ENCODE data around the gene HNRNPA0.

The HNRNPA0 gene

DNA sequence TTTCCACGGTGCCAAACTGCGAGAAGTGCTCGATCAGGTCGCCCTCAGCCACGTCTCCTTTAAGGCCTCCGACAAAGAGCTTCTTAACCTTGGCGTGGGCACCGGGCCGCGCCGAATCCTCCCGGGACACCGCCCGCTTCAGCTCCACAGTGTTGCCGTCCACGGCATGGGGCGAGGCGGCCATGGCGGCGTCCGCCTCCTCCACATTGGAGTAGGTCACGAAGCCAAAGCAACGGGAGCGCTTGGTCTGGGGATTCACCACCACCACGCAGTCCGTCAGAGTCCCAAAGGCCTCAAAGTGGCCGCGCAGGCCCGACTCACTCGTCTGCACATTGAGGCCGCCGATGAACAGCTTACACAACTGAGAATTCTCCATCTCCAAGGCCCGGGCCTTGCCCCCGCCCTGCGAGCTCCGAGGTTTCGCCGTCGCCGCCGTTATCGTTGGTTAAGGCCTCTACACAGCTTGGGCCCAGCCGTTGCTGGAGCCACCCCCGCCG is 424 bp downstream of the HNRNPA0 start:
- no peak for DNase-seq

DNA sequence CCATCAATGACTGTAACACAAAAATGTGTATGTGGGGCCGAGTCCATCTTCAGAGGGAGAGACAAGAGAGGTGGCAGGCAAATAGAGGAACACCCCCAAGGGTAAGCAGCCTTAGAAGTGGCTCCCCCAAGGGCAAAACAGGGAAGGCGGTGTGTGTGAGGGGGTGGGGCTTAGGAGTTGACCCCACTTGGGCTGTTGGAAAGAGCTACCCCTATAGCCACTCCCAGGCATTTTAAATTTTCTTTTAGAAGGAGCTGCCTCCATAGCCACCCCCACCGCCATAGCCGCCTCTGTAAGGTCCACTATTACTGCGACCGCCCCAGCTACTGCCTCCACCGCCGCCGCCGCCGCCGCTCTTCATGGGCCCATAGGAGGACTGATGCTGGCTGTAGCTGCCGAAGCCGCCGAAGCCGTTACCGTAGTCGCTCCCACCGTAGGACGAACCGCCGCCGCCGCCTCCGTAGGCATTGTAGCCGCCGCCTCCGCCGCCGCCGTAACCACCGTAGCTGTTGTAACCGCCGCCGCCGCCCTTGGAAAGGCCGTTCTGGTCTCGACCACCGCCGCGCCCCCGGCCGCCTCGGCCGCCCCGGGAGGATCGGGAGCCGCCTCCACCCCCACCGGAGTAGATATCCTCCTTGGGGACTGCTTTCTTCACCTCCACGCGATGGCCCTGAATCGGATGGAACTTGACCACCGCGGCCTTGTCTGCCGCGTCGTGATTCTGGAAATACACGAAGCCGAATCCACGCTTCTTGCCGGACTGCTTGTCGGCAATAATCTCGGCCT is 1.1 kb downstream of the HNRNPA0 start:
- DNase-seq = peak; percentile 29 to 43

GRCh38 chr5:137751869-137752491 is 2.2 kb downstream of the HNRNPA0 start:
- DNase-seq = peak; percentile 60 to 62

DNA sequence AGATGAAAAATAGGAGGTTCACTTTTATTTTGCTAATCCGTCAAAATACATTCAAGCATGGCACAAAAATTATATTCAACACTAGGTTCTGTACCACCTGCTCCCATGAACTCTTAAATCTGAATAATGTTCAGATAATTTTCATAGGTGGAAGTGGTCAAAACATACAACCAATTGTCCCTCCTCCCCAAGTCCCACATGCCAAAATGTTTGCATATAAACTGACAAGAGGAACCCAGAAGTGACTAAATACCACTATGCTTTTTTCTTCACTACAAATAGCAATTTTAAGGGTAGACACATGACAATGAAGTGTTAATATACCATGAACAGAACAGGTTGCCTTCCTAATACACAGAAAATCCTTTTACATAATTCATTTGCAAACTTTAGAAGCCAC is 3.7 kb downstream of the HNRNPA0 start:
- no peak for DNase-seq

GRCh38 chr5:137747848-137748247 is 6.3 kb downstream of the HNRNPA0 start:
- no peak for DNase-seq

DNA sequence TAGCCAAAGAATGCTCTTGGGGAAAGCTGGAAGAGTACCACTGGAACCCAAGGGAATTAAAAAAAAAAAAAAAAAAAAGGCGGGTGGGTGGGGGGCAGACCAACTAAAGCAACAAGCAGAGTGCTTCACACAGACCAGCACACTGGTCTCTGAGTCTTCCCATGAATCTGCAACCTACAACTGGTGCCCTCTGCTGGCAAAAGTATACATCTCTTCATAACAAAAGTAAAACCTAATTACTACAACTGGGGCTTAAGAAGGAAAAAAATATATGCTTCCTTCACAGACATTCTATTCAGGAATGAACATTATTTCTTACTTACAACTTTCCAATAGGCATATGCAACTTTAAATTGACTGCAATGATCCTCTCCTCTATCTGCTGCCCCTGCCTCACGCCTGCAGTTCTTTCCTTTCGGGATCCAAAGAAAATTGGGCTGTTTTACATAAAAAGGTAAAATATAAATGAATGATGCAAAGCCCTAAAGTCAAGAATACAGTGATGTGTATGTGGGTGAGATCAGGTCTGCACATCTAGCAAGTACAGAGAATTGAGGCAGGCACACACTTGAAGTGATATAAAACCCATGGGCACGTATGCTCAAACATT is 11.0 kb downstream of the HNRNPA0 start:
- peak; percentile 58 to 74 for DNase-seq

GRCh38 chr5:137741718-137742117 is 12.4 kb downstream of the HNRNPA0 start:
- DNase-seq = no peak

DNA sequence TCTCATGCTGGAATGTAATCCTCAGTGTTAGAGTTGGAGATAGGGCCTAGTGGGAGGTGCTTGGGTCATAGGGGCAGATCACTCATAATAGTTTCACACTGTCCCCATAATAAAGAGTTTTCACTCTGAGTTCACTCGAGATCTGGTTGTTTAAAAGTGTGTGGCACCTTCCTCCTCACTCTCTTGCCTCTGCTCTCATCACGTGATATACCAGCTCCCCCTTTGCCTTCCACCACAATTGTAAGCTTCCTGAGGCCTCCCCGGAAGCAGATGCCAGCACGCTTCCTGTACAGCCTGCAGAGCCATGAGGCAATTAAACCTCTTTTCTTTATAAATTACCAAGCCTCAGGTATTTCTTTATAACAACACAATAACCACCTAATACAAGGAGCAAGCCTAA is 14.4 kb downstream of the HNRNPA0 start:
- DNase-seq = no peak

- no peak for DNase-seq
Measured at GRCh38 chr5:137738947-137739346, 15.2 kb downstream of the HNRNPA0 start.

- DNase-seq = no peak
Measured at GRCh38 chr5:137737349-137738131, 16.6 kb downstream of the HNRNPA0 start.

DNA sequence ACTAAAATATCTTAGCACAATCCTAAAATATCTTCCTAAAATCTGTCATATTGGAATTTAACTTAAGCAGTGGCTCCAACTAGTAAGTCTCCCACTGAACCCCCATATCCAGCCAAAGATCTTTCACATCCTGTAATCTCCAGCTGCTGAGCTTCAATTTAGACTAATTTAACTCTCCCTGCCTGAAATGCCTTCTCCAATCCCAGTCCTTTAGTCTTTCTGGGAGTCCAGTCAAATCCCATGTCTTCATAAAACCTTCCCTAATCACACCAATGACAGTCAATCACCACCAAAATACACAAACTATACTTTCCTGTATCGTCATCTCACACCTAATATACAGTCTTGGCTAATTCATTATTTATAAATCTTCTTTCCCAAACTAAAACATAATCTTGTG is 17.7 kb downstream of the HNRNPA0 start:
- DNase-seq = no peak

DNA sequence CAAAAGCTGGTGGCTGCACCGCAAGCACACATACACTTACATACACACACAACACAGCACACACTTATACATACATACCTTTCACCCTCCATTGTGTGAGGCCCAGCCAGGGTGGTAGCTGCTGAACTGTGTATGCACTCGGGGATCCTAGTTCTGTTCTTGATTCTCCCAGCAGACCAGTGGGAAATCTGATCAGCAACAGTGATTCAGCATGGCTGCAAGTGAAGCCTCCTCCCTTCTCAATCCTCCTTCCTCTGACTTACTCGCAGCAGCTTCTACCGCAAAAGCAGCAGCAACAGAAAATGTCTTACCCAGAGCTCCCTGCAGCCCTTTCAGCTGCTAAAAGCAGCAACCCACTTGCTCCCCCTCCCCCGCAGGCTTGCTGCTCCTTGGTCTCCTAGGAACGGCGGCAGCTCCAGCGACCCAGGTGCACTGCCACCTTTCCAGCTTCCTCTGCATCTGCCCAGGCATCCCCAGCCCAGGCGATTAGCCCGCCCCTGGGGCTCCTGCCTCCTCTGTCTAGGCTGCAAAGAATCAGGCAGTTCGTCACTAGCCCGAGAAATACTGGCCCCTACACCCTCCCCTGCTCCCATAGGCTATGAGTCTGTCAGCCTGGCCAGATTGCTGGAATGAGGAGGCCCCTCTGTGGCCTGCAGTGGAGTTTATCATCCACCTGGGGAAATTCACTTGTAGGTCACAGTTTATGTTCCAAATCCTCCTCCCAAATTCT is 18.4 kb downstream of the HNRNPA0 start, which contains the start of gene KLHL3:
TSS of gene KLHL3 (minus strand) at position 535 of the 730 bp plus-strand sequence. CDS start at position 92, 443 bp downstream.
- no peak for DNase-seq

GRCh38 chr5:137734962-137735554 is 19.1 kb downstream of the HNRNPA0 start:
- DNase-seq = no peak

GRCh38 chr5:137734331-137734730 is 19.8 kb downstream of the HNRNPA0 start:
- DNase-seq = no peak

- DNase-seq = no peak
Measured at GRCh38 chr5:137733922-137734321, 20.2 kb downstream of the HNRNPA0 start.

DNA sequence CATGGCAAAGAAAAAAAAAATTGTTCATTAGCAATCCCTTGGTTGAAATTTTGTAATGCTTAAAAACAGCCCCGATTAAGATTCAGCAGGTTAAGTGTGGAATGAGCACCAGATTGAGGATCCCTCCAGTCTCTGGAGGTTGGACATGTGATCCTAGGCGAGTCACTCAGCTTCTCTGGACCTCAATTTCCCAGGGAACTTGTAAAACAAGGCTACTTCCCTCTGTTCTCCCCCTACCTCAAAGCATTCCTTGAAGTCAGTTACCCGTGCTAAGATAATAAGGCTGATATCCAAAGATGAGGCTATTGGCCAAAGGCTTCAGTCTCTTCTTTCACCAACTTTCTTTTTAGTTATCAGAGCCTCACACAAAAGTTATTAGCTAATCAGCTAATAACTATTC is 21.2 kb downstream of the HNRNPA0 start:
- DNase-seq = no peak

GRCh38 chr5:137731176-137731575 is 23.0 kb downstream of the HNRNPA0 start:
- no peak for DNase-seq

- no peak for DNase-seq
Measured at GRCh38 chr5:137730336-137730735, 23.8 kb downstream of the HNRNPA0 start.

- no peak for DNase-seq
Measured at GRCh38 chr5:137728048-137728447, 26.1 kb downstream of the HNRNPA0 start.

DNA sequence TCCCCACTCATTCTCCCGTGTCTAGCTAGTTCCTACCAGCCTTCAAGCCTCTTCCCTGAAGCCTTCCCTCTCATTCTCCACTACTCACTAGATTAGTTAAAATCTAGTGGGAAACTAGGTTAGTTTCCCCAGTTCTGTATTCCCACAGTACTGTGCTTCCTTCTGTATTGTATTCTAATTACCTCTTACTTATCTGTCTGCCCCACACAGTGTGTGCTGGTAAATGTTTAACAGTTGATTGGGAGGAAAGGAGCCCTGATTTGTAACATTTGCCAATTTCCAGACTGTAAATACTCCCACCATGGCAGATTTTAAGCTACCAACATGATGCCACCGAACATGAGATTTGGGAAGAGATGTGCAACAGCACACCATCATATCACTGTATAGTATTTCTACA is 26.5 kb downstream of the HNRNPA0 start:
- no peak for DNase-seq

- DNase-seq = no peak
Measured at GRCh38 chr5:137724251-137724650, 29.9 kb downstream of the HNRNPA0 start.

GRCh38 chr5:137718611-137719010 is 35.6 kb downstream of the HNRNPA0 start:
- DNase-seq = no peak

Measured in AML-193 (cell line).